HG02678 (cell line): ENCODE results near the gene GUCY1A1.

Experiments used
- ATAC-seq: cut with Tn5 transposase; IDR thresholded peaks from one replicate; pipeline ENCODE4 v1.9.1; 2021; ENCODE audit warnings: mild to moderate bottlenecking, moderate library complexity; ENCODE audit not compliant: unreplicated experiment

GUCY1A1 gene

DNA sequence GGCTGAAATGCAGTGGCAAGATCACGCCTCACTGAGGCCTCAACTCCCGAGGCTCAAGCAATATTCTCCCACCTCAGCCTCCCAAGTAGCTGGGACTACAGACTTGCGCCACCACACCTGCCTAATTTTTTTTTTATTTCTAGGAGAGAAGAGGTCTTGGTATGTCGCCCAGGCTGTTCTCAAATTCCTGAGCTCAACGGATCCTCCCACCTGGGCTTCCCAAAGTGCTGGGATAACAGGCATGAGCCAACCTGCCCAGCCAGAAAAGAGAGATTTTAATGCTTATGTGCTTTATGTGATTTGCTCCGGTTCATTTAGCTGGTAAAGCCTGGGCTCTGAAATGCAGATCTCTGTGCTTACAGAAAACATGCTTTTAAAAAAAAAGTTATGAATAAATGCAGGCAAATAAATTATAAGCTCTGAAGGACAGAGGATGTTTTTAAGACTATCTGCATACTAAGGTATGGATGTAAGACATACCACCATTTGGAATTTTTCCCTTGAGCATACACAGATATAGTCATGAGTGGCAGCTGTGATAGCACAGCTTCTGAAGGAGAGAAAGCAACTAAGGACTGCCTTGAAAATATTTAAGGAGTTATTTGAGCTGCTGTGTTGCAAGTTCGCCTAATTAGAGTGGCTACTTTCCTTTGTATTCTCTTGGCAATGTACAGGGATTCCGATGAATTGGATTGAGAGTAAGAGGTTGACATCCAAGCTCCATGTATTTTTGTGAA, 106.0 kb downstream of the GUCY1A1 start:
- ATAC-seq = no peak

DNA sequence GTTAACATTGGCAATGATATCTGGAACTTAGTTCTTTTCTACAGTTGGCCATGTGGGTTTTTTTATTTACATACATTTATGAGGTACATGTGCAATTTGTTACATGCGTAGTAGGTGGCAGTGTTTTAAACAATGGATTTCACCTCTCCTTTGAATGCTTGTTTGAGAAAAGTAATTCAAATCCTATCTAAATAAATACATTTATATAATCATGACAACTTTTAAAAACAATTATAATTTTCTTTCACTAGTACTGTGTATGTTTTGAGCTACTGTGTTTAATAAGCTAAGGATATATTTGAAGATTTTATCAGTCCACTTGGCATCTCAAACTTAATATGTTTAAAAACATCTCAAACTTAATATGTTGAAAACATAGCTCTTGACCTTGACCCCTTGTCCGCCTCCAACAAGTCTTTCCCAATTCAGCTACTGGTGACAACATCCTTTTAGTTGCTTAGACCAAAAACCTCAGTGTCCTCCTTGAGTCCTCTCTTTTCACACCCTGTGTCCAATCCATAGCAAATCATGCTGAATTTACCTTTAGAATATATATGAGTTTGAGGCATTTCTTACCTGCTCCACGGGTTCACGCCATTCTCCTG, 106.7 kb downstream of the GUCY1A1 start:
- no peak for ATAC-seq

- no peak for ATAC-seq
Measured at GRCh38 chr4:155774033-155774432, 107.4 kb downstream of the GUCY1A1 start.

DNA sequence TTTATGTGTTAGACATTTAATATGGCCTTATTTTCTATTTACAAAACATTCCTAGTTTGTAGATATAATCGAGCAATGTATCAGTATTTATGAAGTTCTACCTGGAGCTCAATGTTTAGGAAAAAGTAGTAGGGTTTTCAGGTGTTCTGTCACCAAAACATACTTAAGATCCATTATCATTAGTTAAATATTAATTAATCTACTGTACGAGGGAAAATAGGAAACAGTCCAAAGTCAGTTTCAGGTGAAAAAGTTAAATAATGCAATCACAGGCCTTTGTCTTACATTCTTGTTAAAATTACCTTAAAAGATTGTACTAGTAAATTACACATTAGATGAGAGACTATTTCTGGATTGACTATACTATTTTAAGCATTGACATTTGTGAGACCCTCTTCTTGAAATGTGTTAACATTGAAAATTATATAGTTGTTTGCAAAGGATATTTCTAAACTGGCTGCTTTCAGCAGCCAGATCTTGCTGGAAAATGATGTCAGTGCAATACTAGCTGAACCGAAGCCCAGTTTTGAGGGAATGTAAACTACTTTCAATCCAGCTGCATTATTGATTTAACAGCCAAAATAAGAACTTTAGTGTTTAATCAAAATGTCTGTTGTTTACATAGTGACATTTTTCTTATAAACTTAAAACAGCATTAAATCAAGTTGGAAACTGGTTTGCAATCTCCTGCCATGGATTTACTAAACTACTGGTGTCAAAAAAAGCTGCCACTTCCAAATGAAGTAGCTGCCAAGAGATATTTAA, 111.5 kb downstream of the GUCY1A1 start:
- no peak for ATAC-seq

DNA sequence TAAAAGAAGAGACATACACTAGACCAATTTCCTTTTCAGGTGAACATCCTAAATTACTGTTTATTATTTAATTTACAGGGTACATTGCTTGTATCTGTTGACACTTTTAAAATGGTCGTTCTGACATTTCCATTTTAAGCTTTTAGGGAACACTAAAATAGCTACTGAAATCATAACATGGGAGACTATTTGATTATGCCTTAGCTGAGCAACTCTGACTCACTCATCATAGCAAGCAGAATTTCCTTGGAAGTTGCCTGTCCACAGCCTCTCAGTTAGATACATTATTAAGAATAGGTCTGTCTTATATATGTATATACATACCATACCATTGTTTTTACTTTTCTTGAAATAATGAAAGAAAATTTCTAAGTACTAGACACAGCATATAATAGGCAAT, 114.1 kb downstream of the GUCY1A1 start:
- no peak for ATAC-seq

DNA sequence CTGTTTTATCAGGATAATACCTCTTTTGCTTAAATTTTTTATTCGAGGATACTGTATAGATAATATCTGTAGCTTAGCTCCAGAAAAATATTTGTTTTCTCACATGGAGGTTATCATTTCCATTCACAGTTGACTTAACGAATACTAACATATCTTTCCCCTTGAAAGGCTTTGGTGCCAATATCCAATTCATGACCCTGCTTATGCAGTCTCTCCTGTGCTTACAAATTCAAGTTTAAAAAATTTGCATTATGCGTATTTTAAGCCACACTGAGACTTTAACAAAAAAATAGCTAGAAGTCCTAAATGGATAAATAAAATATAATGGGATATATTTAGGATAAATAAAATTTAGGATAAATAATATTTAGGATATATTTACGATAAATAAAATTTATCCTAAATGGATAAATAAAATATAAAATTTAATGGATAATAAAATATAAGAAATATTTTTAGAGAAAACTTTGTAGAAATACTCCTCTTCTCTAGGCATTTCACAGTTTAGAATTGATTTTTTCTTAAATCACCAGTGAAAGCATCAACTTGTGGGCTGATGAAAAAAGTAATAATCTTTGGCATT, 114.7 kb downstream of the GUCY1A1 start:
- no peak for ATAC-seq
